Mesothelial cell of epicardium (in vitro differentiated cells): ENCODE data around the gene ADAT3. TPM values are rescaled to one million over a fixed set of nuclear protein-coding genes. Genes with fewer than 3 reads are reported as not detected.

Experiments used
- DNase-seq, 2 experiments: peaks; one replicate each; pipeline ENCODE4 v3.0.0; 2021; ENCODE audit warnings: low spot score in 2 of 2; ENCODE audit not compliant: unreplicated experiment in 2 of 2
- H3K27ac Mint-ChIP-seq: 2 replicates; pipeline ENCODE4 v1.8.0; 2021; ENCODE audit warnings: mixed read lengths
- H3K27me3 Mint-ChIP-seq: 2 replicates; pipeline ENCODE4 v1.8.0; 2021; ENCODE audit warnings: low read depth, mixed read lengths
- H3K36me3 Mint-ChIP-seq: 2 replicates; pipeline ENCODE4 v1.8.0; 2021; ENCODE audit warnings: mixed read lengths
- H3K4me1 Mint-ChIP-seq: 2 replicates; pipeline ENCODE4 v1.8.0; 2021; ENCODE audit warnings: mixed read lengths
- H3K4me3 Mint-ChIP-seq: 2 replicates; pipeline ENCODE4 v1.8.0; 2021; ENCODE audit warnings: mild to moderate bottlenecking, moderate library complexity, mixed read lengths
- H3K9me3 Mint-ChIP-seq: 2 replicates; pipeline ENCODE4 v1.8.0; 2021; ENCODE audit warnings: mixed read lengths
- CTCF ChIP-seq: fragments of 200-600 bp; sonication (generic); IDR thresholded peaks from one replicate; pipeline ENCODE4 v1.5.0; 2021; ENCODE audit warnings: antibody characterized with exemption; ENCODE audit not compliant: unreplicated experiment
- total RNA-seq: library from RNA; stranded (reverse); gene quantifications from 3 replicates; pipeline ENCODE4 v1.2.1, GENCODE V29; 2021

Gene ADAT3
- total RNA-seq, 1 donor from 2014 or later, result 15.5 TPM

- Mint-ChIP-seq H3K9me3 (no peaks in the 10 kb centered on the region), H3K4me3 (no peak overlapping the region), H3K36me3 (peaks cover 16% of the 10 kb centered on the region), H3K4me1 (peaks cover 8% of the 10 kb centered on the region), H3K27me3 (no peaks in the 10 kb centered on the region), H3K27ac (no peak overlapping the region)
- TF ChIP-seq CTCF, result no peak
- DNase-seq, result no peak
These were observed 8.8 kb downstream of the ADAT3 start for GRCh38 chr19:1913781-1914577.

GRCh38 chr19:1914826-1915341, 9.7 kb downstream of the ADAT3 start:
- TF ChIP-seq CTCF, result no peak
- DNase-seq, result no peak
- Mint-ChIP-seq H3K27me3 (no peaks in the 10 kb centered on the region), H3K4me3 (no peak overlapping the region), H3K27ac (no peak overlapping the region), H3K36me3 (peaks cover 16% of the 10 kb centered on the region), H3K4me1 (peaks cover 3% of the 10 kb centered on the region), H3K9me3 (no peaks in the 10 kb centered on the region)

GRCh38 chr19:1917146-1917545, 11.9 kb downstream of the ADAT3 start:
- H3K27me3 Mint-ChIP-seq, result no peaks in the 10 kb centered on the region
- no peak for DNase-seq
- H3K36me3 Mint-ChIP-seq, result peaks cover 20% of the 10 kb centered on the region
- no peaks in the 10 kb centered on the region for H3K9me3 Mint-ChIP-seq
- no peak overlapping the region for H3K27ac Mint-ChIP-seq
- no peak overlapping the region for H3K4me3 Mint-ChIP-seq
- TF ChIP-seq CTCF, result no peak
- H3K4me1 Mint-ChIP-seq, result no peaks in the 10 kb centered on the region

GRCh38 chr19:1917926-1918325, 12.7 kb downstream of the ADAT3 start:
- DNase-seq, result no peak
- no peaks in the 10 kb centered on the region for H3K4me1 Mint-ChIP-seq
- no peaks in the 10 kb centered on the region for H3K27me3 Mint-ChIP-seq
- no peak overlapping the region for H3K4me3 Mint-ChIP-seq
- H3K9me3 Mint-ChIP-seq, result no peaks in the 10 kb centered on the region
- TF ChIP-seq CTCF, result no peak
- H3K27ac Mint-ChIP-seq, result no peak overlapping the region
- peaks cover 26% of the 10 kb centered on the region for H3K36me3 Mint-ChIP-seq

- no peak overlapping the region for H3K4me3 Mint-ChIP-seq
- no peak overlapping the region for H3K27ac Mint-ChIP-seq
- H3K9me3 Mint-ChIP-seq, result no peaks in the 10 kb centered on the region
These were observed 13.8 kb downstream of the ADAT3 start for GRCh38 chr19:1918975-1919374.

More at GRCh38 chr19:1918975-1919374, 13.8 kb downstream of the ADAT3 start:
- Mint-ChIP-seq H3K27me3 (no peaks in the 10 kb centered on the region), H3K4me1 (no peaks in the 10 kb centered on the region), H3K36me3 (peaks cover 23% of the 10 kb centered on the region)
- no peak for TF ChIP-seq CTCF
- DNase-seq, result no peak
